ENCODE measurements around the gene CCNK.

Gene CCNK

DNA sequence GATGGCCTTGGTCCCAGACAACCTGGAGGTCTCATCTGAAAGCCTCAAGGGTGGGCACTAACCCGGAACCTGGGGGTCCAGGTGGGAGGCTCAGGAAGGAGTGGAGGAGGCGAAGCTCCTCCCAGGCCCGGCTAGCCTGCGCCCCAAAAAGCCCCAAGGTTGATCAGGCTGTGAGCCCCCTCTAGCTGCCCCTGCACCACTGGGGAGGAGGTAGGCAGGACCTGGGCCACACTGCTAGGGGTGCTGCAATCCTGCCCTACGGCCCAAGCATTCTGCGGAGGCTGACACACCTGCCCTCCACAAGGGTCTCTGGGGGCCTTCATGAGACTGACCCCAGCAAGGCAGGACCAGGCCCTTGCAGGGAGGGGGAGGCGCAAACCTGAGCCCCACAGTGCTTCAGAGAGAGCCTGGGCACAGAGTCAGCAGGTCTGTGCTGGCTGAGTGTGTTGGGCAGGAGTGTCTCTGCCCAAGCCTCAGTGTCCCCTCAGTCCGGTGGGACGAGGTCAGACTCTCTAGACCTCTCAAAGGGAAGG lies 70.9 kb downstream of the CCNK start:
- no peak for DNase-seq (ENCODE audit: low read depth, low spot score)

DNA sequence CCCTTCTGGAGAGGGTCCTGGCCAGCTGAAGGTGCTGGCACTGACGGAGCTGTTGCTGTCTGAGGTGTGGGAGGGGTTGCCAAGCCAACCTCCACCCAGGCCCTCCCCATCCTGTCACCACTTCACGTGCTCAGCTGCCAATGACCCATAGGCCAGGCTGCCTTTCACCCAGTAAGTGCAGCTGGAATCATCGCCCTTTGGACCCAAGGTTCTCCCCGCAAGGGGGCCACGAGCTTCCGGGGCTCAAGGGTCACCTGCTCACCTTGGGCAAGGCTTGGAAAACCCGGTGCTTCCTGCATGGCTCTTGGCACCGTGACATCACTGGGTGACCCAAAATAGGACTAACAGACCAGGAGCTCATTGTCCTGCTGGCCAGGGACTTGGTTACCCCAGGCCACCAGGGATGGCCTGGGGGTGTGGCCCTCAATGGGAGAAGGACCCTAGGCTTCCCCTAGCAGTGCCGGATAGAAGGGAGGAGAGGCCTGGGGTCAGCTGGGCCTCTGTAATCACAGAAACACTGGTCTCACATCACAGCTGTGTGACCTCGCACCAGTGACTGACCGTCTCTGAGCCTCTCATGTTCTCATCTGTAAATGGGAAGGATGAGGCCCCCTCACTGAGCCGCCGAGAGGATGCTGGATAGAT lies 71.5 kb downstream of the CCNK start:
- no peak for DNase-seq (ENCODE audit: low read depth, low spot score)

DNA sequence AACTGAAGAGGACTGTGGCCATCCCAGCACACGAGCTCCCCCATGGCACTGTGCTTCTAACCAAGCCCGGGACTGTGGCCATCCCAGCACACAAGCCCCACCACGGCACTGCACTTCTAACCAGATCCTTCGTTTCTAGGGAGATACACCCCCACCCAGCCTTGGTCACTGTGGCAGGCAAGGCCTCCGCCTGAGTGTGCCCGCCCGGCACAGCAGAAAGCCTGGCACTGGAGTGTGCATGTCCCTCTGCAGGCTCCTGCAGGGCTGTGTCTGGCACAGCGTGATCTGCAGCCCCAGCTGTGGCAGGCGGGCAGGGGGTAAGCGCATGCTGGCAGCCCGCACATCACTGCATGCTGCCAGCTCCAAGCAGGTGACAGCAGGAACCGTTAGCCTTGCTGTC lies 73.0 kb downstream of the CCNK start:
- no peak for DNase-seq (ENCODE audit: low read depth, low spot score)

DNA sequence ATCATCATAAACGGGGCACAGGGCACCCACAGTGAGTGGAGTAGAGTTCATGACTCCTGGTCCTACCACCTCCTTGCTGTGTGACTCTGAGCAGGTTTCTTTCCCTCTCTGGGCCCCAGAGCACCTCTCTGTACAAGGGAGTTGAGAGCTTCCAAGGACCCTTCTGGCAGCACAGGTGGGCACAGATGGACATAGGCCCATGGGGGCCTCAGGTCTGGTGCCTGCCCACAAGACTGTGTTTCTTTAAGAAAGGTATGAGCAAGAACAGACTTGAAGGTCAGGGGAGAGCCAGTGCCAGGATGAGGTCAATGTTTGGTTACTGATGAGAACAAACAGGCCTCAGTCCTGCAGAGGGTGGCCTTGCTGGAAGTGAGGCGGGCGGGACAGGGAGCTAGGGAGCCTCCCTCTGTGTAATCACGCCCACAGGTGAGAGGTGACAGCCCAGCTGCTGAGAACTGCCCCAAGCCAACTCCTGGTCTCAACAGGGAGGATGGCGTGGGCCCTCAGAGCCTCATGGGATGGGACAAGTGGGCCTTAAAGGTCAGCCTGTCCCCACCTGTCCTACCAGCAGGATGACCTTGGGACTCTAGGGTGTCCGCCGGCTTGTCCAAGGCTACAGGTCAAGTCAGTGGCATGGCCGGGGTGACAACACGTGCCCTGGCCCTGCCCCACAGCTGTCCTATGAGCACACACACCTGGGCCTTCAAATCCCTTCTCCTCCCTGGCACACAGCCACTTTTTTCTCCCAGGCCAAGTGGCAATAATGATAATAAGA lies 73.7 kb downstream of the CCNK start:
- no peak for DNase-seq (ENCODE audit: low read depth, low spot score)

GRCh38 chr14:99556134-99556791 lies 75.1 kb downstream of the CCNK start:
- no peak for DNase-seq (ENCODE audit: low read depth, low spot score)

- DNase-seq (ENCODE audit: low read depth, low spot score) = no peak
These were observed 78.2 kb downstream of the CCNK start for GRCh38 chr14:99559286-99559990.

GRCh38 chr14:99560403-99560802 lies 79.2 kb downstream of the CCNK start:
- DNase-seq (ENCODE audit: low read depth, low spot score) = no peak

DNA sequence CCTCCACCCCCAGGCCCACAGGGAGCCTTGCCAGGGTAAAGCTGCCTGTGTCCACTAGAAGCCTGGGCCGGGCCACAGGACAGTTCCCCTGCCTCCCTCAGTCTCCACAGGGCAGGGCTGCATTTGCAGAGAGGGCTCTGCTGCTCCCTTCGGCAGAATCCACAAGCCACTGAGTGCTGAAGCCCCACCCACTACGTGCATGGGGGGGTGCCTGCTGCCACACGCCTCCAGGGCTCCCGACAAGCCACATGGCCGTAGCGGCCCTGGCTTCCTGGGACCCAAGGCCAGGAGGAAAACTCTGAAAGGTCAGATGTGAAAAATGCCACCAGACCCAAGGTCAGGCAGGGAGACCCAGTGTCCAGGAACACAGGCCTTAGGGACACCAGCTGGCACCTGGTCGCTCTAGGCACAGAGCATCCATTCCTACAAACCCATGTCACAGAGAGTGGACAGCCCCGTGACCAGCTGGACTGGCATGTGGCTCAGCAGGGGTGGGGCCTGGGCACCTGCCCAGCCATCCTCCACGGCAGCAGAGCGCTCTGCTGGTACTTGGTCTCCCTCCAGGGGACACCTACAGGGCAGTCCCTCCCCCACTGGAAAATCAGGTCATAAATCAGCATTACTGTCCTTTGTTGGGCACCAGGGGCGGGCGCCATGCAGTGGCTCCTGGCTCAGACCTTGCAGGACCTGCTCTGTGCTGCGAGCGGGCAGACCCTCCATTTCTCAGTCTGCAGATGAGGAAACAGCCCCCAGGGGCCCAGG lies 79.9 kb downstream of the CCNK start:
- DNase-seq (ENCODE audit: low read depth, low spot score) = no peak

- DNase-seq (ENCODE audit: low read depth, low spot score) = no peak
These were observed 80.7 kb downstream of the CCNK start for GRCh38 chr14:99561864-99562263.

All from smooth muscle cell of the brain vasculature (primary cell).